KMS-11 (cell line): ENCODE measurements around the gene NXPH4.

ENCODE experiments used
- H2AFZ ChIP-seq: fragments of 200-600 bp; sonication (generic); 2 replicates; pipeline ENCODE4 v1.6.1; 2016; ENCODE audit warnings: antibody characterized with exemption, mixed run types, low read depth
- H3K27ac ChIP-seq: fragments of 200-600 bp; sonication (generic); 2 replicates; pipeline ENCODE4 v1.6.1; 2016; ENCODE audit warnings: mild to moderate bottlenecking, mixed run types
- H3K27me3 ChIP-seq: fragments of 200-600 bp; sonication (generic); 2 replicates; pipeline ENCODE4 v1.6.1; 2017; ENCODE audit warnings: mild to moderate bottlenecking, low read depth, mixed run types, moderate library complexity; ENCODE audit not compliant: insufficient read depth
- H3K36me3 ChIP-seq: fragments of 200-600 bp; sonication (generic); 2 replicates; pipeline ENCODE4 v1.6.1; 2017; ENCODE audit warnings: mild to moderate bottlenecking, mixed run types; ENCODE audit not compliant: insufficient read depth
- H3K4me1 ChIP-seq: fragments of 200-600 bp; sonication (generic); 2 replicates; pipeline ENCODE4 v1.6.1; 2016; ENCODE audit warnings: mild to moderate bottlenecking, low read depth, mixed run types; ENCODE audit not compliant: poor library complexity, severe bottlenecking
- H3K4me2 ChIP-seq: fragments of 200-600 bp; sonication (generic); 2 replicates; pipeline ENCODE4 v1.7.0; 2016; ENCODE audit warnings: mild to moderate bottlenecking, mixed run types
- H3K4me3 ChIP-seq: fragments of 200-600 bp; sonication (generic); IDR thresholded peaks from 2 replicates; pipeline ENCODE4 v1.6.1; 2017; ENCODE audit warnings: low read depth, low read length, mixed read lengths; ENCODE audit not compliant: insufficient read depth
- H3K79me2 ChIP-seq: fragments of 200-600 bp; sonication (generic); 2 replicates; pipeline ENCODE4 v1.6.1; 2016; ENCODE audit warnings: low read depth, mixed run types; ENCODE audit not compliant: insufficient read depth
- H3K9ac ChIP-seq: fragments of 200-600 bp; sonication (generic); 2 replicates; pipeline ENCODE4 v1.6.1; 2016; ENCODE audit warnings: mild to moderate bottlenecking, mixed run types
- H4K20me1 ChIP-seq: fragments of 200-600 bp; sonication (generic); 2 replicates; pipeline ENCODE4 v1.6.1; 2016; ENCODE audit warnings: mild to moderate bottlenecking, mixed run types; ENCODE audit not compliant: insufficient read depth
- CTCF ChIP-seq: fragments of 200-600 bp; sonication (generic); conservative IDR thresholded peaks from 2 replicates; pipeline ENCODE4 v1.6.1; 2017; ENCODE audit warnings: low read depth, mild to moderate bottlenecking, antibody characterized with exemption, low read length, moderate library complexity, mixed read lengths

NXPH4 gene

GRCh38 chr12:57231276-57232021, 14.9 kb downstream of the NXPH4 start:
- H4K20me1 ChIP-seq: no peaks in the 10 kb centered on the region
- TF ChIP-seq CTCF: no peak
- H3K36me3 ChIP-seq: peaks cover 12% of the 10 kb centered on the region; the same call in 1 of the 2 replicates
- no peaks in the 10 kb centered on the region for H3K27me3 ChIP-seq
- peaks cover 27% of the 10 kb centered on the region for H3K4me1 ChIP-seq
- H3K9ac ChIP-seq: peak overlapping the region; percentile 94; the same call in 1 of the 2 replicates
- peaks cover 35% of the 10 kb centered on the region for H3K79me2 ChIP-seq
- no peak overlapping the region for H3K27ac ChIP-seq
- peak overlapping the region; percentile 74 for H3K4me2 ChIP-seq
- peak overlapping the region; percentile 8 for H3K4me3 ChIP-seq
- H2AFZ ChIP-seq: no peak overlapping the region

- no peak overlapping the region for H3K4me2 ChIP-seq
Observed at GRCh38 chr12:57232156-57232756, 15.7 kb downstream of the NXPH4 start.

GRCh38 chr12:57233357-57234232, 17.0 kb downstream of the NXPH4 start:
- no peak overlapping the region for H3K4me3 ChIP-seq
- peaks cover 41% of the 10 kb centered on the region for H3K4me1 ChIP-seq
- H3K36me3 ChIP-seq: peaks cover 12% of the 10 kb centered on the region; the same call in 1 of the 2 replicates
- H3K79me2 ChIP-seq: peaks cover 35% of the 10 kb centered on the region
- no peak for TF ChIP-seq CTCF
- no peak overlapping the region for H3K9ac ChIP-seq
- no peak overlapping the region for H3K27ac ChIP-seq
- H3K4me2 ChIP-seq: no peak overlapping the region
- H2AFZ ChIP-seq: no peak overlapping the region
- H4K20me1 ChIP-seq: no peaks in the 10 kb centered on the region
- peaks cover 16% of the 10 kb centered on the region for H3K27me3 ChIP-seq

More at GRCh38 chr12:57232156-57232756, 15.7 kb downstream of the NXPH4 start:
- H3K36me3 ChIP-seq: peaks cover 12% of the 10 kb centered on the region; the same call in 1 of the 2 replicates
- H3K9ac ChIP-seq: no peak overlapping the region
- H3K4me1 ChIP-seq: peaks cover 32% of the 10 kb centered on the region
- peaks cover 4% of the 10 kb centered on the region; the same call in 1 of the 2 replicates for H3K27me3 ChIP-seq
- TF ChIP-seq CTCF: no peak
- H3K4me3 ChIP-seq: no peak overlapping the region
- H3K27ac ChIP-seq: no peak overlapping the region
- no peak overlapping the region for H2AFZ ChIP-seq
- no peaks in the 10 kb centered on the region for H4K20me1 ChIP-seq
- H3K79me2 ChIP-seq: peaks cover 35% of the 10 kb centered on the region

GRCh38 chr12:57234233-57234570, 17.6 kb downstream of the NXPH4 start:
- H3K27ac ChIP-seq: no peak overlapping the region
- H3K9ac ChIP-seq: no peak overlapping the region
- H3K4me1 ChIP-seq: peaks cover 39% of the 10 kb centered on the region
- no peak for TF ChIP-seq CTCF
- no peak overlapping the region for H3K4me2 ChIP-seq
- H3K4me3 ChIP-seq: no peak overlapping the region
- peaks cover 19% of the 10 kb centered on the region for H3K27me3 ChIP-seq
- H4K20me1 ChIP-seq: no peaks in the 10 kb centered on the region
- no peak overlapping the region for H2AFZ ChIP-seq
- H3K79me2 ChIP-seq: peaks cover 33% of the 10 kb centered on the region
- peaks cover 12% of the 10 kb centered on the region; the same call in 1 of the 2 replicates for H3K36me3 ChIP-seq
